ENCODE data around the gene CSRNP3.

Gene CSRNP3

DNA sequence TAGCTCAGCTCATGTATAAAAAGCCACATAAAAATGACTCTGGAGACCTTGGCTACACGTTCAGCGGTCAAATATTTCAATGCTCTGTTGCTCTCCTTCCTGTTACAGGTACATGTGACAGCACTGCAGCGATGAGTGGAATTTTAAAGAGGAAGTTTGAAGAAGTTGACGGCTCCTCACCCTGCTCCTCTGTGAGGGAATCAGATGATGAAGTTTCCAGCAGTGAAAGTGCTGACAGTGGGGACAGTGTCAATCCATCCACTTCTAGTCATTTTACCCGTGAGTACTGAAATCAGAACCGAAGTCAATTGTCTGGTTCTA, 125.4 kb downstream of the CSRNP3 start:
- DNase-seq: no peak

DNA sequence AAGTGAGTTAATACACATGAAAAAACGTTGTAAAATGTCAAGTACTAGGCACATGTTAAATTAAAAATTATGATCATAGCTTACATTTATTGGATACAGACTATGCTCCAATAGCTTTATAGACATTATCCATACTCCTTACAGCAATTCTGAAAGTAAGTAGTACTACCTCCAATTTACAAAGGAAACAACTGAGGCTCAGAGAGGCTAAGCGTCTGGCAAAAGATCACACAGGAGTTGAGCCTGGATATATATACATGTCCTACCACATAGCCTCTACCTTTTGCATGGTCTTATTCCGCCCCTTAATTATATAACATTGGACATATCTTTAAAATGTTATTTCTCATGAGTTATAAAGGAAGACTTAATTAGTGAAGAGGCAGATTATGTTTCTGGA, 127.3 kb downstream of the CSRNP3 start:
- no peak for DNase-seq

DNA sequence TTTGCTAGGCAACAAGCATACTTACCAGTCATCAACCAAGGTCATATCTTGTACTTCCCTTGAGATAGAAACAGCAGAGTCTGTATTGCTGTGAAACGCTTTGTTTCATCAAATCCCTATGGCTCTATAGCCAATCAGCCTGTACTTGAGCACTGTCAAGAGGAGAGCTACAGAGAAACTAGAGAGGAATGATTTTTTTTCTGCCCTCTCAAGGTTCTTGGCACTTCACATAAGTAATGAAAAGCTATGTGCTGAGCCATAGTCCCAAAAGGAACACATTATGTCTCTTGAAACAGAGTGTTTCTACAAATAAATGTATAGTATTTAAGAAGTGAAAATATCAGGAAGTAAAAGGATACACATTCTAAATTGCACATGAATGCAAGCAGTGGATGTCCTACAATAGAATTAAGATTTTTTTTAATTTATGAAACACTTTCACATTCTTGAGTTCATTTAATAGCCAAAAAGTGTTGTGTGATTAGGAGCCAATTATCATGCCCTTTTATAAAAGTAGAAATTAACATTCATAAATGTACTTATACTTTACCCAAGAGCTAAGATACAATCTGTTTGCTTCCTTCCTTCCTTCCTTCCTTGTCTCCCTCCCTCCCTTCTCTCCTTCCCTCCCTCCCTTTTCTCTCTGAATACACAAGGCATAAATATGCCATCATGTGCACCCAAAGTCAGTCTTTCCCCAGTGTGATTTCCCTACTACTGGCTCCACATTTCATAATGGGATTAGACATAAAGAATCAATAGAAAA, 131.8 kb downstream of the CSRNP3 start:
- no peak for DNase-seq

DNA sequence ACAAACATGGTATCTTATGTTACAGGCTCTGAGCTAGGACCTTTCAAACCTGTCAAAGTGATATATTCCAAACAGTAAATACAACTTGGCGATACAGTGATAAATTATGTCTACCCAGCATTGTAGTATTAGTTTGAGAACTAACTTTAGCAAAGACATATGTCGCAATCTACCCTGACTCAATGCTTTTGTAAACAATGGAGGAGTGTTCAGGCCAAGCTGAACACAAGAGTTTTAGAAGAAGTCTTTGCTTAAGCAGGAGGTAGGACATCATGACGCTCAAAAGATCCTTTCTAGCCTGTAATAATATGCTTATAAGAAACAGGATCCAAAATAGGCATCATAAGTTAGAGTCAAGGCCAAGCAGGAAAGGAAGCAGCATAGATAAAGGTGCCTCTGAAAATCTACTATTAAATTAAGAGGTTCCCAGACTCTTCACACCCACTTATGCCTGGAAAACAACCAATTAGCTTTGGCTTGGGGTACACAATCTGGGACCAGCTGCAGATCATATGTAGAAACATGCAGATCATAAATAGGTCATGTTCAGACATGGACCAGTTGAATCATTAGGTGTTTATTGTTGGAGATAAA, 132.5 kb downstream of the CSRNP3 start:
- no peak for DNase-seq

DNA sequence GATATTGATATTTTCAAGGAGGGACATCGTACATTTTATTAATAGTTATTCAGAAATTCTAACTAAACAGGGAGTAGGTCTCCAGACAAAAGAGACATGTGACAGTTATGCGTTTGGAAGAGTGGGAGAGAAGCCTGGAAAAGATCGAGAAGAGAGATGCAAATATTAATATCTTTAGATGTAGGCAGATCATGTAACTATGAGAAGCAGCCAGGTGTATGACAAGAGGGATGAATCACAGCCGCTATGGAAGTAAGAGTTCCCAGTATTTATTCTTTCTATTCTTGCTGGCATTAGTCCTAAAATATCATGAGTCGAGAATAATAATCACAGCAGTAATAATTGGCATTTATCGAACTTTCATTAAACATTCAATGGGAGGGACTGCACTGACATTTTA, 140.2 kb downstream of the CSRNP3 start:
- DNase-seq: no peak

DNA sequence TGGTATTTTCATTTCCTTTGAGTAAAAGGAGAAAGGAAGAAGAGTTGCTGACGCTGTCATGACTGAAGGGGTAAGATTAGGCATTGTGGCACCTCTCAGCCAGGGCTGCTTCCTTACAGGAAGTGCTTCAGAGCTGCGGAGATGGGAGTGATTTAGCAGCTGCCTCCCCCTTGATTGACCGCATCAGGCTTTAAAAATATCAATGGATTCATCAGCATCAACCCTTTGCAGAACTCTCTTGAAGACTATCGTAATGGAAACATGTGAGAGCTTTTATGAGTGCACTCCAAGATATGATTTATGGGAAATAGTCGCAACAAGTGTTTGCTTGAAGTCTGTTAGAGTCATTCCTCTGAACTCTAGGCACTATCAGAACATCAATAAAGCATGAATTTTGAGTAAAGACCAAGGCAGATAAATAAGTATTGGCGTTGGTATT, 141.1 kb downstream of the CSRNP3 start:
- no peak for DNase-seq

DNA sequence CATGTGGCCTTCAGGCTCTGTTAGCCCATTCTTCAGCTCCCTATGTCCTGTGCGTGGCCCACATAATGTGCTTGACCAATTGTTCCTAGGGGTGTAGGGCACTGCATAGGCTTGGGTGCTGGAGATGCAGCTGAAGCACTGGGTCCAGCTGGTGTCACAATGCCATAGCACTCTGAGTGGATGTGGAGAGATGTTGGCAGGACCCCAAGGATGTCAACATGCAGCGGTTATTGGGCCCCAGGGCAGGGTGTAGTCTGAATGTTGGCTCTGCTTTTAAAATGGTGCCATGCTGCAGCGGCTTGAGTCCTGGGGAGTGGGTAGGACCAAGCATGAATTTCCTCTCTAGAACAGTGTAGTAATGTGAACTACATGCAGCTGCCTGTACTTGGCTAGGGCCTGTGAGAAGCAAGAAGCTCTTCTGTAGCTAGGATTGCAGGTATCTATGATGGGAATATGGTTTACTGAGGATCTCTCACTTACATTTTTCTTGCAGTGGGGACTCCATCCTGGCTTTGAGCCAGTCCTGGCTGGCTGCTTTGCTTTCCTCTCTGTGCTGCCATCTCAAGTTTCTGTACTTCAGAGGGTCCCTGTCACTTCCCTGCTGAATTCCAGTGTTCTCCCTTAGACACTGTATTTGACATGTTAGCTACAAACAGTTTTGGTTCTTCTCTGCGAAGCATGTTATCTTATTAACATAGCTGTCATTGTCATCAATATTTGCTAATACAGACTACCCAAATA, 148.4 kb downstream of the CSRNP3 start:
- DNase-seq: no peak

DNA sequence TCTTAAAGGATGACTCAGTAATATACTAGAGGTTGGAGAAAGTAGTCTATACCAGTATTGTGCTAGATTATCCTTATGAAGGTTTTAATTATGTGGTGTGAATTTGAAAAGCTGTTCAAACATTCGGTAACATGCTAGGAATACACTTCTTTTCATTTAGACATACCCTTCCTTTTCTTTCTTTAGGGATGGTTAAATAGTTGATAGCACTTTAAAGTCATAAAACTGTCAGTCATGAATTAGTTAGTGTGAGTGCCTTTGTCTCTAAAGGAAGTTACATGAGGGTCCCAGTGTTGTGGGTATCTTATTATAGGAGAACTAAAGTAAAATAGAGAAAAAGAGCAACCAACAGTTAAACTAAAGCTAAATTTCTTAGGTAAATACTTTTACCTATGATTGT, 149.3 kb downstream of the CSRNP3 start:
- no peak for DNase-seq

DNA sequence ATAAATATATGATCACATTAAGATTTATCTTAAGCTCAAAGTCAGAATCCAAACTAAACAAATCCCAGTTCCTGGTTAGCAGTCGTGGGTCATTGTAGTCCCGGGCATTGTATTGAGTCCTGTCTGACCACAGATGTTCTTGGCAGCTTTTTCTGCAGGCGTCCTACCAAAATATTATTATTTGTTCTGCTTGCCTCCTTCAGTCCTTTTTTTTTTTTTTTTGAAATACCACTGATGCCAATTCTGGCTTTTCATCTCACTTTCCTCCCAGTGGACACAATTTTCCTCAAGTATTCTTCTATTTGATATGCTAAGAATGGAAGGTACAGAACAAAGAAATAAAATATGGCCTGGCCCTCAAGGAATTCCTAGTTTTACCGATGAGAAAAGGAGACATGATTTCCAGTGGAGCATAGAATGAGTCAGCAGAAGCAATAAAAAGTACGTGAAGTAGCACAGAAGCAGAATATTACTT, 151.6 kb downstream of the CSRNP3 start:
- no peak for DNase-seq

DNA sequence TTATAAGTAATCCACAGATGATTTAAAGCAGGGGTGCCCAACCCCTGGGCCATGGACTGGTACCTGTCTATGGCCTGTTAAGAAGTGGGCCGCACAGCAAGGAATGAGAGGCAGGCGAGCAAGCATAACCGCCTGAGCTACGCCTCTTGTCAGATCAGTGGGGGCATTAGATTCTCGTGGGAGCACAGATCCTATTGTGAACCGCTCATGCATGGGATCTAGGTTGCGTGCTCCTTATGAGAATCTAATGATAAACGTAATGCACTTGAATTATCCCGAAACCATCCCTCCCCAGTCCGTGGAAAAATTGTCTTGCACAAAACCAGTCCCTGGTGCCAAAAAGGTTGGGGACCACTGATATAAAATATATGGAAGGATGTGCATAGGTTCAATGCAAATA, 153.7 kb downstream of the CSRNP3 start:
- DNase-seq: peak; percentile 86

DNA sequence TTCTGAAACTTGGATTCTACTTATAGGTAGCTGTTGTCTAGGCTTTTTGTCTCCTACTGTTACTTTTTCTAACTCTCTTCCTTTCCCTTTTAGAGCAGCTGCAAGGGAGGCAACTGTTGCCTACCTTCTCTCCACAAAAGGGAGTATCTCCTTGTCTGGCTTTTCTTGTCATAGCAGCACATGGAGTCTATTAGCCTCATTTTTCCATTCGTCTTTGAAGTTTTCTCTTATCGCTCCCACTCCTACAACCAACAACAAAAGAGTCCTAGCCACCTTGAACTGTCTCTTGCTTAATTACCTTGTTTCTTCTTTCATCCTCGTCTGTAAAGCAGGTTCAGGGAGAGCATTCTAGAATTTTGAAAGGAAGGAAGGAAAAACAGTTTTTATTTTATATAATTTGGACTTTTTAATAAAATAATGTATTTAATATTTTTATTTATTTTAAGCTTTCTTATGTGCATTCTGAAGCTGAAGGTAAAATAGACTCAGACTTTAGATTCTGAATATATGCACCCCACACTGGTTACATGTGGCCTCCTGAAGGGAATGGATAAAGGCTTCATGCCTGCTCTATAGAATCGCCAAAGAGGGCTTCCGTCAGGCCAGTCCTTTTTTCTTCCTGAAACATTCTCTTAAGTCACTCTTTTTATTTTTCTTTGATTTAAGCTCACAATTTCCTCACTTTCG, 154.4 kb downstream of the CSRNP3 start:
- no peak for DNase-seq

DNA sequence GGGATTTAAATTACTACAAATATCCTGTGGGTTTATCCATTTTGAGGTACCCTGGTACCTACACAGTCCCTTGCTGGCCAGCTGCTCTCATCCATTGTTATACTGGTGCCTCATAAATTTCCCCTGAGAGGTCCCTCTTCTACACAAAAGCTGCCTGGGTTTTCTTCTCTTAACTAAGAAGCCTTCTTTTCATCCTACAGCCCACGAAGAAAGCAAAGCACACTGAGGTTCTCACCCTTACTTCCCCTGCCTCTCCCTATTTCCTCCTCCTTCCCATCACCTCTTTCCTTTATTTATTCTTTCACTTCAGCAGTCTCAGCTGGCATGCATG, 154.9 kb downstream of the CSRNP3 start:
- no peak for DNase-seq

DNA sequence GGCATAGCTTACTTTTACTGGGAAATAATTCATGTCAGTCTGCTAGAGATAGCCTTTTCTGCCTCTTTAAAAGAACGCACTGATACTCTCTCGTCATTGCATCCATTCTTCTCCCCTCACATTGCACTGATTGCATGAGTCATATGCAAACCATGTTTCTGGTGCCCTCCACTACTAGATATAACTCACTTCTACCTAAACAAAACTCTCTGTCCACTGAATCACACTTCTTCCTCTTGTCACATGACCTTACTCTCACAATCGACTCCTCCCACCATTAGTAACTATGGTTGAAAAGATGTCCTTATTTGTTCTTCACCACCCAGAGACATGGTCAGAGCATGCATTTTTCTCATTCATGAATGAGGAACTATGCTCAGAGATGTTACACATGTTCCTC, 158.0 kb downstream of the CSRNP3 start:
- DNase-seq: no peak

DNA sequence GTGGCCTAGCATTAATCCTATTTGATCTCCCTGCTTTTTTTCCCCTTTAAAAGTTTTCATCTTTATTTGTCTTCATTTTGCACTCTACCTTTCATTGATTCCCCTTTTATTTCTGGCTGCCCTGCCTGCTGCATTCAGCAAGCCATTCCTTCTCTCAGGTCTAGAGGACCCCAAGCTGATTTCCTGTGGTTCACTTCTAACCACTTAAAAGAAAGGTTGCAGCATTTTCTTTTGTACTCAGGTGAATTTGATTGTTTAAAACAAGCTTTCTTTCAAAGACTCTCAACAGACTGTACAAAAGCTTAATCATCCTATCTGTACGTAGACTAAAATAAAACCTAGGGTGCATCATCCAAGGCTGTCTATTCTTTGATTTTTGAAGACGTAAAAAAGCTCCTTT, 160.3 kb downstream of the CSRNP3 start:
- no peak for DNase-seq

DNA sequence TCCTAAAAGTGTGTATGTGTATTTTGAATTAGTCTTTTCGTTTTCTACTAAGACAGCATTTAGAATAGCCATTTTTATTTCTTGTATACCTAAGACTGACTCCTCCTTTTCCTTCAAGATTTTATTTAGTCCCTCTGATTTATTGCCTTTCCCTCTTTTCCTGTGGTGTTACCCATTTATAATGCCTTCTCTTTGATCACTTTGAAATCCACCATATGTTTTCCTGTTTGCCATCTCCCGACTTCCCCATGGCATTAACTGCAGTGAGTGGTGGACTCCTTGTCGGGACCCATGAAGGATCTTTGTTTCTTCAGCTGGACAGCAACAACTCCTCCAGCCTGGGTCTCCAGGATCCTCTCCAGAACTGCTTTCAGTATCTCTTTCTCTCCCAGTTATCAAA, 160.7 kb downstream of the CSRNP3 start:
- no peak for DNase-seq

DNA sequence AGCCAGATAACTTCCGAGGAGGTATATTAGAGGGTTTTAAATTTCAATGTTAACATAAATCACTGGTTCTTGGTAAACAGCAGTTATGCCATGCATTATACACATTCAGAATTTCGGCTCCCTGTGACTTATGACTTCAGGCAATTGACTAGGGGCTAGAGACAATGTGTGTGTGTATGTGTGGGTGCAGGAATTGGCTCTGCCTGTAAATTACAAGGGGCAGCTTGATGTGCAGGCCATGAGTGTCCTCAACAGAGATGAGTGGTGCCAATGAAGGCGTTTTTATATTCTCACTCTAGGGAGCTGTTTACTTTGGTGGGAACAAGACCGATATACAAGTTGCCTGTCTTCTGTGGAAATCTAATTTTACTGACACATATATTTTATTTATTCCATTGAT, 161.6 kb downstream of the CSRNP3 start:
- DNase-seq: no peak

DNA sequence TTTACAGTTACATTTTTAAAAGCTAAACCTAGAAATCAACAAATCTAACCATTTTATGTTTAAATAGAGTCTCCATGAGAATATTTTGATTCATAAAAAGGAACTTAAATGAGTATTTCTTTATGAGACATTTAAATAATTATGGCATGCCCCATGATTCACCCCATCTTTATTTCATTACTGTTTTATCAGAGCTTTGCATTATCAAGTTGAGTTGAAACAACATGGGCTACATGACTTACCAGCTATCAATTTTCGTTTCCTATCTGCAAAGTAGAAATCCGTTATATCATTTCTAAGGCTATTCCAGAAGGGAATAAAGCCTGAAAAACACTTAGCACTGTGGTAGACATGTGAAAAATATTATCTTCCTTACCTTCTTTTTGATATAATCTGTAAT, 163.1 kb downstream of the CSRNP3 start:
- no peak for DNase-seq

DNA sequence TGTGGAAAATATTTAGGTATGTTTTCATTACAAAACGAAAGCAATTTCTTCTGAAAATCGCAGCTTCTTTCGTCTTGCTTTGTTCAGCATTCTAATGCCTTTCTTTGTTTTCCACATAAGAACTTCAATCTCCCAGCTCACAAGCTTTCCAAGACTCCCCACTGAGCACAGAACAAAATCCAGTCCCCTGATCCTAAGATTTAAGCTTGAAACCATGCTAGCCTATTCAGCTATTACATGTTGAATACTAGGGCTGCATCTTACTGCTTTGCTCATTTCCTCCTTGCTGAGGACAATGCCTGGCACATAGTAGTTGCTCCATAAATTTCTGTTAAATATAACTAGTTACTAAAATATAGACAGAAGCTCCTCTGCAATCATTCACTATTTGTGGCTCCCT, 163.9 kb downstream of the CSRNP3 start:
- peak; percentile 35 for DNase-seq

DNA sequence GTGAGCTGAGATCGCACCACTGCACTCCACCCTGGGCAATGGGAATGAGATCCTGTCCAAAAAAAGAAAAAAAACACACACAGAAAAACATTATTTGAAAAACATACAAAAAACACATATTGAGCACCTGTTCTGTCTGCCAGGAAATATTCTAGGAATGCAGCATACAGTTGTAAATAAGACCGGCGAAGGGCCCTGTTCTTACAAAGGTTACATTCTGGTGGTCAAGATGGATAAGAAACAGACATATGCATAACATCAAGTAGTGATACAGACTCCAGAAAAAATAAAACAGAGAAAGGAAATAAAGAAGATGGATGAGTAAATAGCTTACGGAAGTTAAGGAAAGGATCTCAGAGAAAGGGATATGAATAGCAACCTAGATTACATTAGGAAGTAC, 164.8 kb downstream of the CSRNP3 start:
- no peak for DNase-seq

DNA sequence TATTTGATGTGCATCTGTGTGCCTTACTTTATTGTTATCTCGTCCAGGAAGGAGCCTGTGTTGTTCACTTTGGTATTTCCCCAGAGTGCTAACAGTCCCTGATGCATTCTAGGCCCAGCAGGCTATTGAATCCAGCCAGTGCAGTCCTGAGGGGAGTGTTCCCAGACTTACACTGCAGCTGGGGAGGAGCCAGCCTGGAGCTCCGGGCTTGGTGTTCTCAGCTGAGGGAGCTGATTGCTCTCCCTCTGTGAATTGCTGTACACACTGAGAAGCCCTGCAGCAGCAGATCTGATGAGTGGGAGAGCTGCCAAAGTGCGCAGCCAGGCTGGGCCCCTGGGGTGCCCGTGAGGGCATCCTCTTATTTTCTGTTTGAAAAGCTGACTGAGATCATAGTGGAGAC, 165.4 kb downstream of the CSRNP3 start:
- DNase-seq: peak; percentile 80

DNA sequence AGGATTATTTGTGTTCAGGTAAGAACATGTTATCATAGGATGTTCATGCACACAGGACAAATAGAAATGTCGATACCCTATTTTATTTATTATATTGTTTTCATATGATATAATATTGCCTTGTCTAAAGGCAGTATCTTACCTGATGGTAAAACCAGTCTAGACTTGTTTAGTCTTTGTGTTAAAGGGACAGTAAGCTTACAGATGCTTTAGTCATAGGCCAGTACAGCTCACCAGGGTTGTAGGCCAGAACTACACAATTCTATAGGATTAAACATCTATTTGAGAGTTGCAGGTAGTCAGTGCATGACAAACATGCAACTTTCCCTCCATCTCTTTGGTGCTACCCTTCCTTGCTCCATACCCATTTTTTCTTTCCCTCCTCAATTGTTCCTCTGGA, 166.0 kb downstream of the CSRNP3 start:
- no peak for DNase-seq

DNA sequence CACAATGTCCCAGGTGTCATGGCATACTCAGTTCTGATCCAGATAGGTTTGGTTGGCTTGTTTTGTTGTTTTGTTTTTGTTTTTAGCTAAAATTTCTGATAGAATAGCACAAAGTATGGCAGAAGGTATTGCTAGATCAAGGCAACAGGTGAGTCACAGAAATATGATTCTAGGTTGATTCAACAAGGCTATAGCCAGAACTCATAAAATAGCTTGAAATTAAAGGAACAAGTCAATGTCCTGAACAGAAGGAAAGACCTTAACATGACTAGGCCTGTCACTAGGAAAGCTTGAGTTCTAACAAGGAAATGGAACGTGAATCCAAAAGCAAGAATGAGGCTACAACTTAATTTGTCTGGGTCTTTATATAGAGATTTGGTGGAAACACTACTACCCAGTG, 167.5 kb downstream of the CSRNP3 start:
- DNase-seq: no peak

DNA sequence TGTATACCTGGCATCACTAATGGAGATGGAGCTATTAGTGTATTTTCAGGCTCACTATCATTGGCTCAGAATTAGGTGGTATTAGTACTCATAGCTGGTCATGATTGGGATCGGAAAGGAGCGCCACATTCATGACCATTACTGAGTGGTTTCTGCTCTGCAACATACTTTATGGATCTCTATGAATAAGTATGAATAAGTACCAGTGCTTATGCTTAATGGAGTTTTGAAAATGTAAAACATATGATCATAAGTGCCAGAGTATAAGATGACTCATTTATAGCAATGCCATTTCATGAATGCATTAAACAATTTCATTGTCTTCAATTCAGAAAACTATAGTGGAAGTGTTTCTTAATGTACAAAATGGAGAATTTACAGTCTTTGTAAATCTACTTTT, 167.9 kb downstream of the CSRNP3 start:
- no peak for DNase-seq

DNA sequence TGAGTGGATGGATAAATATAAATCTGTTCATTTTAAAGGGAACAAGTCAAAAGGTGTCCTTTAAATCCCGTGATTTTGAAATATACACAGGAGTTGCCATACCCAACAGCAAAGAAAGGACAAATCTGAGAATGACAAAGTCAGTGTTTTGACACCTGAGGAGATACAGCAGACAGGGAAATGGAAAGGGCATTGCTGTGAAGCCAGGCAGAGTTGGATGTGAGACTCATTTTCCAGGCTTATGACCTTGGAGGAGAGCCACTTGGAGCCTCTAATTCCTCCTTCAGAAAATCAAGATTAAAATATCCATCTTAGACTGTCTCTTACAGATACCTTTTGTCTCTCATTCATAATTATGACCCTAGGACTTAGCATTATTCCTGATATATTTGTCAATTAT, 170.0 kb downstream of the CSRNP3 start:
- DNase-seq: no peak

Measured in eye (tissue), 1 donor.